ENCODE data around the gene NIT1. TPM values are rescaled to one million over a fixed set of nuclear protein-coding genes. Genes with fewer than 3 reads are reported as not detected.

Gene NIT1
- total and polyA plus RNA-seq, 2 of the 13 experiments (the other 11 are each of a cell fraction or from before 2014, with no cell fraction given) = 22.7 to 31.0 TPM

DNA sequence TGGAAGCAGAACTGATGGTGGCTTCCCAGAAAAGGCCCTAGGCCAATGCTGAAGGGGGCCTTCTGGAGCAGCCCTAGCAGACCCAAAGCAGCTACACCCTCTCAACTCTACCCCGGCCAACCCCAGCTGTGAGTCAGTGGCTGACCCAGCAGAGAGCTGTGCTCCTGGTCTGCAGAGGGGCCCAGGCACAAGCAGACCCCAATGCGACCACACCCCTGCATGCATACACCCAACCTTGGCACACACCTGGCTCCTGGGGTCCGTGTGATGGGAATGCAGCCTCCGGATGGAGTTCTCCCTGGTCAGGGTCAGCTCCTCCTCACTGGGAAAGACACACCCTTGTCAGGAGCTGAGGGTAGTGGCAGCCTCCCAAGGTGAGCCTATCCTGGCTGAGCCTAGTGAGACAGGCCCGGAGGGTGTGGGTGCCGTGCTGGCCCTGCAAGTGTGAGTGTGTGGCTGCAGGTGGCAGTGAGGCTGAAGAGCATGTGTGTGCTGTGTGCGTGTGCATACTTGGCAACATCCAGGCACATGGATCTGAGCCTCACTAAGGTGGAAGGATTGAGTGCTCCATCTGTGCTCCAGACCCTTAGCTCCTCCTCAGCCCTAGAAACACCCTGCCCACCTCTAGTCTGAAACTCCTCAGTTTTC is 44.3 kb upstream of the NIT1 start:
- Histone ChIP-seq H3K4me2 (ENCODE audit: low read depth, low read length) (peak overlapping the region; percentile 96), H4K20me1 (ENCODE audit: insufficient read depth, low read length) (no peaks in the 10 kb centered on the region), H3K27me3 (ENCODE audit: control insufficient read depth in 1 of 2, insufficient read depth in 2 of 2, low read length in 2 of 2) (no peaks in the 10 kb centered on the region), H2AFZ (ENCODE audit: low read length) (no peak overlapping the region), H3K27ac (ENCODE audit: extremely low read length, insufficient read depth, low read length) (peak overlapping the region; percentile 40), H3K4me1 (ENCODE audit: insufficient read depth, low read length) (peaks cover 41% of the 10 kb centered on the region), H3K36me3 (replicated peaks in 1 of 2; ENCODE audit: control insufficient read depth in 1 of 2, insufficient read depth in 2 of 2, low read length in 2 of 2) (no peaks in the 10 kb centered on the region), H3K79me2 (ENCODE audit: insufficient read depth, low read length) (no peaks in the 10 kb centered on the region), H3K4me3 (replicated peaks in 1 of 3; ENCODE audit: insufficient read depth in 1 of 3, low read depth in 2 of 3, low read length in 3 of 3) (peak overlapping the region; percentile 62 to 75 (median 64)), H3K9me3 (ENCODE audit: low read length) (no peaks in the 10 kb centered on the region), H3K9ac (ENCODE audit: insufficient read depth, low read depth, low read length) (peak overlapping the region; percentile 70)
- DNase-seq (ENCODE audit: low spot score) = peak; percentile 50
- CTCF ChIA-PET (ENCODE audit: low intra/inter-chr PET ratio, low total read pairs) = interaction anchor here (4.5 kb wide), 1 partner anchor 24 kb away, joined by 50 read pairs; the partner anchor contains the start of gene KLHDC9
- peak; percentile 83 for ATAC-seq
- WGBS (ENCODE audit: low lambda C conversion rate) = no CpG with 5 or more reads among the region's 7 CpGs
- BruUV-seq (replicated peaks) = no TSS peak
- in situ Hi-C loops (cut with HindIII; ENCODE audit: extremely low pct_ligation_motif_present, low pct_unique_long_range_greater_than_20kb) (no loop called here), intact Hi-C loops (cut with micrococcal nuclease; ENCODE audit: unreplicated experiment) (no loop called here)
- POLR2A ChIA-PET = interaction anchor here (0.6 to 3.8 kb wide), 5 partner anchors 28 to 59 kb away, joined by 3 to 21 read pairs (median 6); partner anchors contain the start of genes DEDD, F11R, NIT1 and PFDN2
- peak; percentile 32 for FAIRE-seq
- TF ChIP-seq FOXJ3 (CRISPR knock-in tag; IDR thresholded peaks at IDR 0.05; ENCODE audit: borderline replicate concordance) (no peak), ZNF205 (CRISPR knock-in tag; IDR thresholded peaks at IDR 0.05) (no peak), ZNF773 (CRISPR knock-in tag; IDR thresholded peaks at IDR 0.05; ENCODE audit: borderline replicate concordance) (no peak), ARNTL (CRISPR knock-in tag; IDR thresholded peaks at IDR 0.05) (no peak), ZNF343 (CRISPR knock-in tag; IDR thresholded peaks at IDR 0.05) (0 out of 2 replicates have a peak, but pooled peaks have one; percentile 23), ZNF337 (CRISPR knock-in tag; IDR thresholded peaks at IDR 0.05; ENCODE audit: borderline replicate concordance, low read depth) (no peak), IRF9 (CRISPR knock-in tag; IDR thresholded peaks at IDR 0.05; ENCODE audit: borderline replicate concordance) (no peak), TCF12 (IDR thresholded peaks at IDR 0.05) (no peak), TCF12 (CRISPR knock-in tag; IDR thresholded peaks at IDR 0.05) (no peak), ZBTB42 (CRISPR knock-in tag; IDR thresholded peaks at IDR 0.05) (no peak), MNT (IDR thresholded peaks at IDR 0.05) (peak; percentile 27; the same call in 1 of the 2 replicates), GATA4 (IDR thresholded peaks at IDR 0.05; ENCODE audit: borderline replicate concordance, low read depth) (no peak), GABPB1 (CRISPR knock-in tag; IDR thresholded peaks at IDR 0.05) (0 out of 2 replicates have a peak, but pooled peaks have one; percentile 39), ZNF382 (CRISPR knock-in tag; IDR thresholded peaks at IDR 0.05; ENCODE audit: borderline replicate concordance) (no peak), ZNF652 (CRISPR knock-in tag; IDR thresholded peaks at IDR 0.05; ENCODE audit: borderline replicate concordance, low read depth) (no peak), ZNF292 (CRISPR knock-in tag; IDR thresholded peaks at IDR 0.05; ENCODE audit: borderline replicate concordance, low read depth) (0 out of 2 replicates have a peak, but pooled peaks have one; percentile 37), ZNF329 (CRISPR knock-in tag; IDR thresholded peaks at IDR 0.05; ENCODE audit: low read depth) (no peak), POLR2A (IDR thresholded peaks at IDR 0.05; ENCODE audit: insufficient read depth in 1 of 2, low read depth in 2 of 2, low read length in 2 of 2) (peak in 1 of 2 experiments; percentile 16; a peak in 1 of 4 replicates), NR1H2 (CRISPR knock-in tag; IDR thresholded peaks at IDR 0.05; ENCODE audit: borderline replicate concordance, low read depth) (no peak; the same call in 1 of the 2 replicates), ZNF607 (CRISPR knock-in tag; IDR thresholded peaks at IDR 0.05; ENCODE audit: borderline replicate concordance) (0 out of 2 replicates have a peak, but pooled peaks have one; percentile 41), GFI1 (CRISPR knock-in tag; IDR thresholded peaks at IDR 0.05; ENCODE audit: borderline replicate concordance) (no peak), EZH2 (conservative IDR thresholded peaks at IDR 0.05; ENCODE audit: low read depth, low read length) (no peak), NR2C2 (CRISPR knock-in tag; IDR thresholded peaks at IDR 0.05; ENCODE audit: borderline replicate concordance) (peak; percentile 32; the same call in 1 of the 2 replicates), ZSCAN22 (CRISPR knock-in tag; IDR thresholded peaks at IDR 0.05) (no peak)
